ENCODE results near the gene NDUFA5. TPM values are rescaled to one million over a fixed set of nuclear protein-coding genes. Genes with fewer than 3 reads are reported as not detected.
A peak's percentile ranks its signal among the peaks of the same experiment; 100 is the strongest.

Gene NDUFA5
- 25.7 and 40.5 TPM in 2 replicates for total RNA-seq

- DNase-seq (ENCODE audit: low read depth in 2 of 2): peak; percentile 98 to 99
Measured at GRCh38 chr7:123557398-123558288, at the start of gene NDUFA5. TSS of gene NDUFA5 (minus strand) at chr7:123557818. CDS start at chr7:123557795, 23 bp downstream.

GRCh38 chr7:123604739-123605138, 47.1 kb upstream of the NDUFA5 start:
- no peak for DNase-seq (ENCODE audit: low read depth in 2 of 2)

- DNase-seq (ENCODE audit: low read depth in 2 of 2): no peak
Measured at GRCh38 chr7:123602648-123603047, 45.0 kb upstream of the NDUFA5 start.

- no peak for DNase-seq (ENCODE audit: low read depth in 2 of 2)
Measured at GRCh38 chr7:123601530-123601929, 43.9 kb upstream of the NDUFA5 start, which contains the start of gene ASB15. TSS of gene ASB15 (plus strand) at chr7:123601821. CDS start at chr7:123614503, 12,682 bp downstream.

- DNase-seq (ENCODE audit: low read depth in 2 of 2): no peak
Measured at GRCh38 chr7:123600876-123601275, 43.3 kb upstream of the NDUFA5 start.

GRCh38 chr7:123599766-123600165, 42.1 kb upstream of the NDUFA5 start:
- DNase-seq (ENCODE audit: low read depth in 2 of 2): no peak

- no peak for DNase-seq (ENCODE audit: low read depth in 2 of 2)
Measured at GRCh38 chr7:123598657-123599056, 41.0 kb upstream of the NDUFA5 start.

- no peak for DNase-seq (ENCODE audit: low read depth in 2 of 2)
Measured at GRCh38 chr7:123594813-123595241, 37.2 kb upstream of the NDUFA5 start.

GRCh38 chr7:123588376-123588775, 30.8 kb upstream of the NDUFA5 start:
- no peak for DNase-seq (ENCODE audit: low read depth in 2 of 2)

GRCh38 chr7:123583821-123584220, 26.2 kb upstream of the NDUFA5 start:
- DNase-seq (ENCODE audit: low read depth in 2 of 2): no peak

GRCh38 chr7:123581162-123581459, 23.5 kb upstream of the NDUFA5 start:
- DNase-seq (ENCODE audit: low read depth in 2 of 2): no peak

GRCh38 chr7:123580406-123581161, 23.0 kb upstream of the NDUFA5 start:
- peak; percentile 58 to 64 for DNase-seq (ENCODE audit: low read depth in 2 of 2)

GRCh38 chr7:123579416-123579815, 21.8 kb upstream of the NDUFA5 start:
- DNase-seq (ENCODE audit: low read depth in 2 of 2): no peak

- no peak for DNase-seq (ENCODE audit: low read depth in 2 of 2)
Measured at GRCh38 chr7:123573896-123574467, 16.4 kb upstream of the NDUFA5 start.

- no peak for DNase-seq (ENCODE audit: low read depth in 2 of 2)
Measured at GRCh38 chr7:123573341-123573740, 15.7 kb upstream of the NDUFA5 start.

- peak in 1 of 2 donors; percentile 3 for DNase-seq (ENCODE audit: low read depth in 2 of 2)
Measured at GRCh38 chr7:123571684-123572083, 14.1 kb upstream of the NDUFA5 start.

- no peak for DNase-seq (ENCODE audit: low read depth in 2 of 2)
Measured at GRCh38 chr7:123571187-123571586, 13.6 kb upstream of the NDUFA5 start.

- peak; percentile 58 to 83 for DNase-seq (ENCODE audit: low read depth in 2 of 2)
Measured at GRCh38 chr7:123570390-123571182, 13.0 kb upstream of the NDUFA5 start.

- DNase-seq (ENCODE audit: low read depth in 2 of 2): peak in 1 of 2 donors; percentile 13
Measured at GRCh38 chr7:123569352-123570010, 11.9 kb upstream of the NDUFA5 start.

- DNase-seq (ENCODE audit: low read depth in 2 of 2): no peak
Measured at GRCh38 chr7:123562121-123562520, 4.5 kb upstream of the NDUFA5 start.

Data from lung microvascular endothelial cell (primary cell).